Endothelial cell of umbilical vein (primary cell): Measurements from ENCODE around the gene MRPL17. TPM values are rescaled to one million over a fixed set of nuclear protein-coding genes. Genes with fewer than 3 reads are reported as not detected.

ENCODE experiments used
- BruUV-seq: library from RNA; stranded (reverse); fragments of 400-500 nt; replicated peaks from 2 replicates; lab custom pipeline; 2021; lab: Mats Ljungman, UMichigan
- CTCF ChIA-PET: fragments of 300-600, 350-600 bp; sonication (Branson Sonifier 250); formaldehyde crosslinking; loops from one replicate; lab custom pipeline; 2021; ENCODE audit warnings: antibody characterized with exemption, inconsistent platforms; lab: Charles Lee
- POLR2A ChIA-PET: fragments of 300-600, 350-600 bp; sonication (Branson Sonifier 250); formaldehyde crosslinking; loops from one replicate; lab custom pipeline; 2021; ENCODE audit warnings: antibody characterized with exemption, inconsistent platforms; lab: Charles Lee
- DNase-seq: peaks from one replicate; pipeline ENCODE4 v3.0.0-alpha.2; 2011; ENCODE audit warnings: low read depth, low spot score
- FAIRE-seq: peaks from 2 replicates; lab custom pipeline; 2011; peaks lifted over from hg19 to GRCh38; lab: Jason Lieb, UNC
- H2AFZ ChIP-seq: 2 replicates; pipeline ENCODE4 v1.6.0; 2012; ENCODE audit warnings: low read depth, low read length, control low read depth, inconsistent platforms
- H3K27ac ChIP-seq: 2 replicates; pipeline ENCODE4 v1.5.1; 2011; ENCODE audit warnings: low read depth, mild to moderate bottlenecking, control low read depth, low read length, moderate library complexity; ENCODE audit not compliant: insufficient read depth
- H3K27me3 ChIP-seq, 2 experiments: 2 replicates each; pipeline versions ENCODE4 v1.6.0 to v1.6.1; 2011; ENCODE audit warnings: low read length in 2 of 2, mixed read lengths in 1 of 2; ENCODE audit not compliant: control insufficient read depth in 2 of 2, insufficient read depth in 2 of 2
- H3K36me3 ChIP-seq, 2 experiments: 2 replicates in 1 of 2; 3 replicates in 1 of 2; pipeline ENCODE4 v1.5.1; 2011; ENCODE audit warnings: low read length in 2 of 2, mild to moderate bottlenecking in 1 of 2, moderate library complexity in 1 of 2; ENCODE audit not compliant: control insufficient read depth in 2 of 2, insufficient read depth in 2 of 2; ENCODE audit errors: extremely low read depth in 1 of 2
- H3K4me1 ChIP-seq: 3 replicates; pipeline ENCODE4 v1.5.1; 2011; ENCODE audit warnings: mild to moderate bottlenecking, low read length; ENCODE audit not compliant: control insufficient read depth, insufficient read depth; ENCODE audit errors: extremely low read depth
- H3K4me2 ChIP-seq: 2 replicates; pipeline ENCODE4 v1.6.1; 2011; ENCODE audit warnings: low read length, control low read depth, mixed read lengths; ENCODE audit not compliant: insufficient read depth
- H3K4me3 ChIP-seq, 3 experiments: fragments of 200-600 bp in 1 of 3; sonication (generic), shearing (Covaris generic) in 1 of 3; replicated peaks in 1 of 3; 2 replicates each; pipeline ENCODE4 v1.5.1; 2011 to 2016; ENCODE audit warnings: control low read depth in 3 of 3, low read length in 3 of 3, mild to moderate bottlenecking in 2 of 3, inconsistent platforms in 1 of 3, low read depth in 1 of 3, moderate library complexity in 1 of 3; ENCODE audit not compliant: insufficient read depth in 1 of 3
- H3K79me2 ChIP-seq: 2 replicates; pipeline ENCODE4 v1.6.0; 2012; ENCODE audit warnings: low read length, inconsistent platforms; ENCODE audit not compliant: control insufficient read depth, insufficient read depth
- H3K9ac ChIP-seq: replicated peaks from 2 replicates; pipeline ENCODE3; 2011; ENCODE audit warnings: low read length, control low read depth; ENCODE audit not compliant: insufficient read depth; ENCODE audit errors: extremely low read depth
- H3K9me1 ChIP-seq: replicated peaks from 3 replicates; pipeline ENCODE4 v1.6.0; 2011; ENCODE audit warnings: mild to moderate bottlenecking, low read length; ENCODE audit not compliant: control insufficient read depth, insufficient read depth; ENCODE audit errors: extremely low read depth
- H3K9me3 ChIP-seq: replicated peaks from 2 replicates; pipeline ENCODE4 v1.5.1; 2012; ENCODE audit warnings: low read length, inconsistent platforms; ENCODE audit not compliant: control insufficient read depth, insufficient read depth
- H4K20me1 ChIP-seq: replicated peaks from 2 replicates; pipeline ENCODE3; 2011; ENCODE audit warnings: mild to moderate bottlenecking, low read length; ENCODE audit not compliant: control insufficient read depth, insufficient read depth; ENCODE audit errors: extremely low read depth
- CTCF ChIP-seq, 2 donors: IDR thresholded peaks; 1 replicate in 1 of 2; 2 replicates in 1 of 2; pipeline ENCODE4 v1.5.1; 2011; ENCODE audit warnings: low read length in 2 of 2, mild to moderate bottlenecking in 2 of 2, moderate library complexity in 2 of 2, control low read depth in 1 of 2, inconsistent platforms in 1 of 2, low read depth in 1 of 2; ENCODE audit not compliant: insufficient read depth in 1 of 2; ENCODE audit errors: extremely low read depth in 1 of 2
- EZH2 ChIP-seq: IDR thresholded peaks from 2 replicates; pipeline ENCODE4 v1.6.1; 2012; ENCODE audit warnings: borderline replicate concordance, low read depth, mild to moderate bottlenecking, moderate library complexity, low read length, inconsistent platforms; ENCODE audit not compliant: severe bottlenecking
- FOS ChIP-seq: IDR thresholded peaks from 2 replicates; pipeline ENCODE4 v1.6.1; 2011; ENCODE audit warnings: mild to moderate bottlenecking, low read length, moderate library complexity, borderline replicate concordance; ENCODE audit not compliant: insufficient read depth
- GATA2 ChIP-seq: IDR thresholded peaks from 2 replicates; pipeline ENCODE4 v1.7.0; 2011; ENCODE audit warnings: low read depth, mild to moderate bottlenecking, moderate library complexity, mixed read lengths, low read length; ENCODE audit not compliant: insufficient read length, insufficient read depth
- JUN ChIP-seq: IDR thresholded peaks from 2 replicates; pipeline ENCODE4 v1.6.1; 2011; ENCODE audit warnings: borderline replicate concordance, low read depth; ENCODE audit not compliant: insufficient read length, insufficient read depth
- MAX ChIP-seq: IDR thresholded peaks from 2 replicates; pipeline ENCODE4 v1.6.1; 2011; ENCODE audit not compliant: insufficient read depth, insufficient read length
- MYC ChIP-seq: IDR thresholded peaks from one replicate; pipeline ENCODE4 v1.6.1; 2011; ENCODE audit warnings: mild to moderate bottlenecking, low read depth, low read length
- POLR2A ChIP-seq: IDR thresholded peaks from 2 replicates; pipeline ENCODE4 v1.6.1; 2012; ENCODE audit warnings: low read depth, mild to moderate bottlenecking, control low read depth, low read length
- POLR2AphosphoS5 ChIP-seq: IDR thresholded peaks from 2 replicates; pipeline ENCODE4 v1.6.1; 2012; ENCODE audit warnings: low read depth, mild to moderate bottlenecking, control low read depth, low read length, moderate library complexity; ENCODE audit not compliant: insufficient read depth
- dilution Hi-C: fragments of 300-500 bp; cut with MboI; formaldehyde crosslinking; loops from one replicate; pipeline ENCODE4 v1.15.0; 2019; ENCODE audit warnings: low sequenced_read_pairs; ENCODE audit not compliant: extremely low pct_ligation_motif_present
- intact Hi-C: fragments of 100-400 bp; cut with micrococcal nuclease; formaldehyde crosslinking; loops from one replicate; pipeline ENCODE4 v1.10.0; 2022
- polyA plus RNA-seq, 4 experiments: library from polyadenylated mRNA; depleted of rRNA in 3 of 4; stranded (reverse) in 3 of 4; unstranded in 1 of 4; fragments of >200 nt; gene quantifications; 2 replicates each; pipeline versions ENCODE4 v1.2.1 to v1.2.3, GENCODE V29; 2011 to 2012; ENCODE audit warnings: missing spikeins in 1 of 4
- total RNA-seq: library from RNA; stranded (reverse); gene quantifications from 2 replicates; pipeline ENCODE4 v1.2.3, GENCODE V29; 2021

The MRPL17 gene
- total and polyA plus RNA-seq, 2 donors (not counting 3 experiments of a cell fraction or from before 2014, with no cell fraction given): 67.6 to 87.2 TPM

- Histone ChIP-seq H3K9me3 (no peaks in the 10 kb centered on the region), H3K4me1 (peaks cover 18% of the 10 kb centered on the region), H3K27ac (no peak overlapping the region), H3K9ac (no peak overlapping the region), H3K4me3 (no peak overlapping the region), H2AFZ (no peak overlapping the region), H3K79me2 (no peaks in the 10 kb centered on the region), H3K9me1 (no peaks in the 10 kb centered on the region), H3K36me3 (peaks cover 5 to 66% of the 10 kb centered on the region in 2 experiments), H4K20me1 (no peaks in the 10 kb centered on the region), H3K27me3 (no peaks in the 10 kb centered on the region), H3K4me2 (no peak overlapping the region)
- CTCF ChIA-PET: interaction anchor here (0.7 to 1.4 kb wide), 5 partner anchors 10 to 100 kb away, joined by 3 to 4 read pairs (median 3); partner anchors contain the start of gene TPP1
- intact Hi-C loops: no loop called here
- no peak for FAIRE-seq
- no TSS peak for BruUV-seq
- DNase-seq: no peak
- POLR2A ChIA-PET: no interaction called here
- TF ChIP-seq JUN (no peak), FOS (no peak), CTCF (IDR thresholded peaks at IDR 0.05; ENCODE audit: extremely low read depth in 1 of 2, insufficient read depth in 1 of 2, low read depth in 1 of 2, low read length in 2 of 2) (no peak), MYC (no peak), GATA2 (no peak), EZH2 (no peak), POLR2AphosphoS5 (no peak), MAX (no peak), POLR2A (no peak)
- dilution Hi-C loops: no loop called here
Observed at GRCh38 chr11:6630632-6631291, 52.4 kb downstream of the MRPL17 start.

Other genes with a start within 250 kb of the MRPL17 start
- gene HPX, start 242.4 kb downstream of the MRPL17 start, total RNA-seq: 1.3 and 2.1 TPM in 2 replicates
- gene HPX, start 242.4 kb downstream of the MRPL17 start, polyA plus RNA-seq: 1.5 and 1.6 TPM in 2 replicates
- 25.6 and 29.2 TPM in 2 replicates for gene TRIM3, start 209.4 kb downstream of the MRPL17 start, total RNA-seq
- gene TRIM3, start 209.4 kb downstream of the MRPL17 start, polyA plus RNA-seq: 21.8 and 22.2 TPM in 2 replicates
- 46.7 and 48.4 TPM in 2 replicates for gene ARFIP2, start 202.0 kb downstream of the MRPL17 start, total RNA-seq
- gene ARFIP2, start 202.0 kb downstream of the MRPL17 start, polyA plus RNA-seq: 62.9 and 64.6 TPM in 2 replicates
- gene TIMM10B, start 201.8 kb downstream of the MRPL17 start, total RNA-seq: 29.2 and 31.3 TPM in 2 replicates
- gene TIMM10B, start 201.8 kb downstream of the MRPL17 start, polyA plus RNA-seq: 36.5 and 41.8 TPM in 2 replicates
- 6.5 and 8.6 TPM in 2 replicates for gene DNHD1, start 186.1 kb downstream of the MRPL17 start, total RNA-seq
- gene DNHD1, start 186.1 kb downstream of the MRPL17 start, polyA plus RNA-seq: 3.7 and 4.4 TPM in 2 replicates
- 19.4 and 23.3 TPM in 2 replicates for gene RRP8, start 79.7 kb downstream of the MRPL17 start, total RNA-seq
- gene RRP8, start 79.7 kb downstream of the MRPL17 start, polyA plus RNA-seq: 6.4 and 7.2 TPM in 2 replicates
- gene ILK, start 79.6 kb downstream of the MRPL17 start, total RNA-seq: 221 and 233 TPM in 2 replicates
- 296 and 299 TPM in 2 replicates for gene ILK, start 79.6 kb downstream of the MRPL17 start, polyA plus RNA-seq
- 86.2 and 105 TPM in 2 replicates for gene TAF10, start 71.1 kb downstream of the MRPL17 start, total RNA-seq
- 149 and 208 TPM in 2 replicates for gene TAF10, start 71.1 kb downstream of the MRPL17 start, polyA plus RNA-seq
- 101 and 124 TPM in 2 replicates for gene TPP1, start 63.9 kb downstream of the MRPL17 start, total RNA-seq
- 219 and 224 TPM in 2 replicates for gene TPP1, start 63.9 kb downstream of the MRPL17 start, polyA plus RNA-seq
- gene DCHS1, start 27.5 kb downstream of the MRPL17 start, total RNA-seq: 73.0 and 73.1 TPM in 2 replicates
- gene DCHS1, start 27.5 kb downstream of the MRPL17 start, polyA plus RNA-seq: 56.2 and 64.2 TPM in 2 replicates
- gene OR2AG2, start 88.6 kb upstream of the MRPL17 start, total RNA-seq: 0.33 and 0.46 TPM in 2 replicates
- gene OR2AG2, start 88.6 kb upstream of the MRPL17 start, polyA plus RNA-seq: 0.13 and 0.18 TPM in 2 replicates
- gene OR2AG1, start 99.7 kb upstream of the MRPL17 start, total RNA-seq: not detected in 2 replicates
- not detected in 2 replicates for gene OR2AG1, start 99.7 kb upstream of the MRPL17 start, polyA plus RNA-seq
- 0.27 and 0.46 TPM in 2 replicates for gene OR6A2, start 116.3 kb upstream of the MRPL17 start, total RNA-seq
- 0.06 and 0.21 TPM in 2 replicates for gene OR6A2, start 116.3 kb upstream of the MRPL17 start, polyA plus RNA-seq
- not detected in 2 replicates for gene OR10A5, start 162.3 kb upstream of the MRPL17 start, total RNA-seq
- gene OR10A5, start 162.3 kb upstream of the MRPL17 start, polyA plus RNA-seq: not detected in 2 replicates
- not detected in 2 replicates for gene OR10A2, start 179.7 kb upstream of the MRPL17 start, total RNA-seq
- not detected in 2 replicates for gene OR10A2, start 179.7 kb upstream of the MRPL17 start, polyA plus RNA-seq
- not detected in 2 replicates for gene OR10A4, start 193.3 kb upstream of the MRPL17 start, total RNA-seq
- not detected in 2 replicates for gene OR10A4, start 193.3 kb upstream of the MRPL17 start, polyA plus RNA-seq
- gene OR2D2, start 209.2 kb upstream of the MRPL17 start, total RNA-seq: 0.31 and 1.2 TPM in 2 replicates
- 0.08 and 0.18 TPM in 2 replicates for gene OR2D2, start 209.2 kb upstream of the MRPL17 start, polyA plus RNA-seq
- gene OR2D3, start 237.7 kb upstream of the MRPL17 start, total RNA-seq: not detected in 2 replicates
- gene OR2D3, start 237.7 kb upstream of the MRPL17 start, polyA plus RNA-seq: not detected in 2 replicates
- 2.9 and 6.0 TPM in 2 replicates for gene ZNF215, start 243.1 kb upstream of the MRPL17 start, total RNA-seq
- 0.86 and 1.2 TPM in 2 replicates for gene ZNF215, start 243.1 kb upstream of the MRPL17 start, polyA plus RNA-seq